Psoas muscle (tissue), 8 donors: ENCODE measurements around the gene GRID2. TPM values are rescaled to one million over a fixed set of nuclear protein-coding genes. Genes with fewer than 3 reads are reported as not detected.

Experiments
- ATAC-seq, 4 donors: fragments of 200-7000 bp; cut with Tn5 transposase; one replicate each; pipeline ENCODE4 v1.9.1; 2020; ENCODE audit warnings: moderate library complexity in 3 of 4, mild to moderate bottlenecking in 2 of 4
- DNase-seq, 2 donors: peaks; one replicate each; pipeline ENCODE4 v3.0.0-alpha.2; 2020
- H3K27ac ChIP-seq: fragments of 200-600 bp; one replicate; pipeline ENCODE4 v1.8.0; 2022
- H3K27me3 ChIP-seq, 3 donors: fragments of 200-600 bp in 1 of 3; one replicate each; pipeline versions ENCODE4 v1.6.1 to v1.8.0; 2013 to 2022; ENCODE audit warnings: low read length in 2 of 3, mild to moderate bottlenecking in 2 of 3, moderate library complexity in 1 of 3; ENCODE audit not compliant: insufficient read depth in 3 of 3
- H3K36me3 ChIP-seq, 2 donors: fragments of 200-600 bp in 1 of 2; one replicate each; pipeline versions ENCODE4 v1.6.1 to v1.8.0; 2013 to 2022; ENCODE audit warnings: low read depth in 1 of 2, mild to moderate bottlenecking in 1 of 2, moderate library complexity in 1 of 2; ENCODE audit not compliant: insufficient read depth in 1 of 2
- H3K4me1 ChIP-seq: fragments of 200-600 bp; one replicate; pipeline ENCODE4 v1.8.0; 2022
- H3K4me3 ChIP-seq: fragments of 200-600 bp; one replicate; pipeline ENCODE4 v1.8.0; 2022; ENCODE audit warnings: mild to moderate bottlenecking
- H3K9me3 ChIP-seq: fragments of 200-600 bp; one replicate; pipeline ENCODE4 v1.8.0; 2022
- CTCF ChIP-seq: fragments of 200-600 bp; IDR thresholded peaks from one replicate; pipeline ENCODE4 v1.8.0; 2022; ENCODE audit warnings: antibody characterized with exemption
- WGBS, 3 donors: extraction: QIAGEN DNeasy Blood & Tissue Kit; methylation state at CpG; one replicate each; pipeline versions ENCODE4 v1.1.6 to v1.1.7; 2013; 5-methylcytosine and 5-hydroxymethylcytosine counted together
- intact Hi-C, 2 donors: fragments of 100-400 bp; cut with DNase I; formaldehyde crosslinking; loops; one replicate each; pipeline versions ENCODE4 v1.11.0 to v1.14.2; 2022
- polyA plus RNA-seq, 3 donors: library from polyadenylated mRNA; stranded (reverse); fragments of 200-250 nt; gene quantifications; one replicate each; pipeline ENCODE4 v1.2.3, GENCODE V29; 2013
- total RNA-seq, 4 donors: library from RNA; stranded (reverse); fragmentation: NEBNext Ultra II Directional in 2 of 4; extraction: Animal tissue kit (Norgen Biotek cat#: 25700) in 2 of 4; gene quantifications; one replicate each; pipeline versions ENCODE4 v1.2.1 to v1.2.4, GENCODE V29; 2021 to 2023
- donor health status: healthy with polysubstance abuse.
- donor health status: DM: no; HTN: no; CAD: no; lungs with moderate emphysema.
- donor health status: Bipolar disorder and iron deficiency.
- donor health status: healthy.
- donor health status: DM: yes; HTN: yes; CAD: no.
- donor health status: DM: no; HTN: no; CAD: no.
- donor health status: DM: no; HTN: no; CAD: no.
- donor health status: DM: yes; HTN: yes; CAD: no.

Gene GRID2
- total and polyA plus RNA-seq, 7 donors: not detected

- intact Hi-C loops: no loop called here
- Histone ChIP-seq H3K36me3 (no peaks in the 10 kb centered on the region), H3K4me1 (no peaks in the 10 kb centered on the region), H3K27ac (no peak overlapping the region), H3K9me3 (no peaks in the 10 kb centered on the region), H3K4me3 (no peak overlapping the region), H3K27me3 (no peaks in the 10 kb centered on the region)
- TF ChIP-seq CTCF: no peak
- 39 to 52% (median 46%) methylated on average over 3 of the region's 3 CpGs for WGBS, 3 donors
- no peak for DNase-seq
- no peak for ATAC-seq
Observed at GRCh38 chr4:92566269-92566668, 262.5 kb downstream of the GRID2 start.

GRCh38 chr4:92580816-92581215 lies 277.1 kb downstream of the GRID2 start:
- H3K27ac ChIP-seq: no peak overlapping the region

GRCh38 chr4:92599044-92599443 lies 295.3 kb downstream of the GRID2 start:
- DNase-seq (no peak), ATAC-seq (no peak)
- Histone ChIP-seq H3K9me3 (no peaks in the 10 kb centered on the region), H3K27me3 (no peaks in the 10 kb centered on the region), H3K36me3 (no peaks in the 10 kb centered on the region), H3K4me3 (no peak overlapping the region), H3K27ac (no peak overlapping the region), H3K4me1 (no peaks in the 10 kb centered on the region)
- intact Hi-C loops: no loop called here
- 88 to 95% (median 88%) methylated on average over 2 of the region's 2 CpGs for WGBS, 3 donors
- no peak for TF ChIP-seq CTCF

More at GRCh38 chr4:92580816-92581215, 277.1 kb downstream of the GRID2 start:
- ATAC-seq: no peak
- no peaks in the 10 kb centered on the region for H3K9me3 ChIP-seq
- no peak for DNase-seq
- WGBS, 3 donors: 74 to 86% (median 76%) methylated on average over 1 of the region's 1 CpG
- no peaks in the 10 kb centered on the region for H3K27me3 ChIP-seq
- no peak for TF ChIP-seq CTCF
- intact Hi-C loops: no loop called here
- no peaks in the 10 kb centered on the region for H3K36me3 ChIP-seq
- H3K4me3 ChIP-seq: no peak overlapping the region
- H3K4me1 ChIP-seq: no peaks in the 10 kb centered on the region

- ATAC-seq: no peak
- Histone ChIP-seq H3K36me3 (no peaks in the 10 kb centered on the region), H3K4me3 (no peak overlapping the region), H3K27me3 (no peaks in the 10 kb centered on the region), H3K9me3 (no peaks in the 10 kb centered on the region), H3K27ac (no peak overlapping the region), H3K4me1 (no peaks in the 10 kb centered on the region)
- WGBS, 3 donors: 78 to 86% (median 83%) methylated on average over 6 of the region's 6 CpGs
- DNase-seq: no peak
- intact Hi-C loops: no loop called here
- no peak for TF ChIP-seq CTCF
Observed at GRCh38 chr4:92600638-92601037, 296.9 kb downstream of the GRID2 start.

- TF ChIP-seq CTCF: no peak
- H3K4me1 ChIP-seq: no peaks in the 10 kb centered on the region
- H3K27me3 ChIP-seq: no peaks in the 10 kb centered on the region
- H3K4me3 ChIP-seq: no peak overlapping the region
- no peaks in the 10 kb centered on the region for H3K36me3 ChIP-seq
- ATAC-seq: no peak
- H3K27ac ChIP-seq: no peak overlapping the region
- intact Hi-C loops: no loop called here
- H3K9me3 ChIP-seq: no peaks in the 10 kb centered on the region
- DNase-seq: no peak
- 75 to 81% (median 80%) methylated on average over 2 of the region's 2 CpGs for WGBS, 3 donors
Observed at GRCh38 chr4:92606227-92606626, 302.5 kb downstream of the GRID2 start.
